ENCODE measurements around the gene BPIFB1.

DNA sequence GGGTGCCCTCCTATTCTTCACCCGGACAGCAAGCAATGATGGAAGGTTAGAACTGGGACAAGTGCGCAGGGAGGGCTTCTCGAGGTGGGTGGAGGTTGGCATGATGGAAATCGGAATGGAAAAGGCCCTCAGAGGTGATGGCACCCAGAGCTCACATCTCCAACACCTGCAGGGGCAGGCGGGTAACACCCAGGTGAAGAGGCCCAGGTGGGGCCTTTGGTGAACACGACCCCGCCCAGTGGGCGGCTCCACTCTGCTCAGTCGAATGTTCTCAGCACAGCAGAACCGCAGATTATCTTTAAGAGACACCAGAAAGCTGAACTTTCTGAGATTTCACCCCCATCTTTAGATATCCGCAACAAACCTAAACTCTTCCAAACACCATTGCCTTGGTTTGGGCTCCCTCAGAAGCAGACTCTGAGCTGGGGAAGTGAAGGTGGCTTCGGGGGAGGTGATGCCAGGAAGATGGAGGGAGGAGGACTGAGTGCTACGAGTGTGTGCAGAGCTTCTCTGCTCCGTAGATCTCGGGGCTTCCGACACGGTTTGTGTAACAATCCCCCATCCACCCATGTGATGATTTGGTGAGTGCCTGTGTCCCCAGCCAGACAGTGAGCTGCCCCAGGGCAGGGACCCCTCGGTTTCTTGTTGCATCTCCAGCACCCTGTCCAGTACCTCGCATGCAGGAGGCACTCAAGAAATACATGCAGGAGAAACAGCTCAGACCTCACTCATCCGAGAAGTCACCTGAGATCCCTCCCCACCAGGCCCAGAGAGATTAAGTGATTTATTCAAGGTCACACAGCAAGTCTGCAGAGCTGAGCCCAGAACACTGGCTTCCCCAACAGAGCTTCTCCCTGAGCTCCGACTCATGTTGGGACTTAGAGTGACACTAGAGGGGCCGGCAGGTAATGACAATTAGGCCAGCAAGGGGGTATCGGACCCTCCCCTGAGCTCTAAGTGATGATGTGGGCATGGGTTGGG lies 45.4 kb downstream of the BPIFB1 start:
- TF ChIP-seq CREM (CRISPR knock-in tag; IDR thresholded peaks at IDR 0.05): no peak
- no peak for TF ChIP-seq TEAD4 (CRISPR knock-in tag; IDR thresholded peaks at IDR 0.05)
- TF ChIP-seq CTCF (IDR thresholded peaks at IDR 0.05): no peak
- TF ChIP-seq NFYB (CRISPR knock-in tag; conservative IDR thresholded peaks at IDR 0.05; ENCODE audit: low read depth): no peak
- TF ChIP-seq TEAD1 (CRISPR knock-in tag; IDR thresholded peaks at IDR 0.05): no peak
